A673 (cell line): Measurements from ENCODE around the gene NDUFB7. TPM values are rescaled to one million over a fixed set of nuclear protein-coding genes. Genes with fewer than 3 reads are reported as not detected.

ENCODE experiments used
- BruUV-seq: library from RNA; stranded (reverse); fragments of 400-500 nt; replicated peaks from 2 replicates; lab custom pipeline; 2021; lab: Mats Ljungman, UMichigan
- CTCF ChIA-PET: fragments of 300-600 bp; sonication (Branson Sonifier 250); formaldehyde crosslinking; loops from one replicate; lab custom pipeline; 2022; ENCODE audit warnings: antibody characterized with exemption; lab: Charles Lee
- POLR2A ChIA-PET: fragments of 300-600 bp; sonication (Branson Sonifier 250); formaldehyde crosslinking; loops from one replicate; lab custom pipeline; 2022; ENCODE audit warnings: antibody characterized with exemption; ENCODE audit not compliant: low non-redundant PET; lab: Charles Lee
- DNase-seq: peaks from one replicate; pipeline ENCODE4 v3.0.0-alpha.2; 2015; ENCODE audit warnings: low spot score
- H3K27ac ChIP-seq: fragments of 200-600 bp; sonication (generic); 2 replicates; pipeline ENCODE4 v1.5.1; 2016; ENCODE audit warnings: mixed run types, low read depth, mild to moderate bottlenecking, mixed read lengths, antibody characterized with exemption, low read length; ENCODE audit not compliant: poor library complexity, severe bottlenecking
- H3K27me3 ChIP-seq: fragments of 200-600 bp; sonication (generic); replicated peaks from 2 replicates; pipeline ENCODE4 v1.6.1; 2017; ENCODE audit warnings: mixed run types, low read depth, mild to moderate bottlenecking, mixed read lengths, antibody characterized with exemption, low read length; ENCODE audit not compliant: insufficient read depth, poor library complexity
- H3K36me3 ChIP-seq: fragments of 200-600 bp; sonication (generic); 2 replicates; pipeline ENCODE4 v1.6.1; 2016; ENCODE audit warnings: mixed run types, mild to moderate bottlenecking, mixed read lengths, antibody characterized with exemption, low read length; ENCODE audit not compliant: insufficient read depth, poor library complexity, severe bottlenecking
- H3K4me1 ChIP-seq: fragments of 200-600 bp; sonication (generic); 2 replicates; pipeline ENCODE4 v1.6.1; 2017; ENCODE audit warnings: mixed run types, mild to moderate bottlenecking, mixed read lengths, antibody characterized with exemption, low read length; ENCODE audit not compliant: insufficient read depth, poor library complexity, severe bottlenecking
- H3K4me3 ChIP-seq: fragments of 200-600 bp; sonication (generic); 2 replicates; pipeline ENCODE4 v1.5.1; 2016; ENCODE audit warnings: low read depth, mixed run types, mild to moderate bottlenecking, mixed read lengths, low read length; ENCODE audit not compliant: poor library complexity, severe bottlenecking
- H3K9me3 ChIP-seq: fragments of 200-600 bp; sonication (generic); 2 replicates; pipeline ENCODE4 v1.6.1; 2016; ENCODE audit warnings: mixed run types, low read depth, mild to moderate bottlenecking, mixed read lengths, antibody characterized with exemption, low read length; ENCODE audit not compliant: poor library complexity, severe bottlenecking
- EZH2 ChIP-seq: fragments of 200-600 bp; sonication (generic); IDR thresholded peaks from 2 replicates; pipeline ENCODE4 v1.6.1; 2017; ENCODE audit warnings: borderline replicate concordance, low read depth, mild to moderate bottlenecking, mixed read lengths, antibody characterized with exemption, low read length; ENCODE audit not compliant: poor library complexity, severe bottlenecking
- intact Hi-C: fragments of 100-400 bp; cut with micrococcal nuclease; formaldehyde crosslinking; loops from one replicate; pipeline ENCODE4 v1.10.0; 2022; ENCODE audit not compliant: unreplicated experiment
- total RNA-seq: library from RNA; stranded (reverse); gene quantifications from 2 replicates; pipeline ENCODE4 v1.2.3, GENCODE V29; 2021
- TF ChIP-seq, protein P1 (sequence below): fragments of 300-800, 200-600 bp; sonication (generic); conservative IDR thresholded peaks from 2 replicates; pipeline ENCODE4 v1.5.1; 2017; ENCODE audit warnings: low read depth, mild to moderate bottlenecking, antibody characterized with exemption, low read length, moderate library complexity, mixed read lengths

NDUFB7 gene
- total RNA-seq, 1 experiment from 2014 or later, result 180 TPM

DNA sequence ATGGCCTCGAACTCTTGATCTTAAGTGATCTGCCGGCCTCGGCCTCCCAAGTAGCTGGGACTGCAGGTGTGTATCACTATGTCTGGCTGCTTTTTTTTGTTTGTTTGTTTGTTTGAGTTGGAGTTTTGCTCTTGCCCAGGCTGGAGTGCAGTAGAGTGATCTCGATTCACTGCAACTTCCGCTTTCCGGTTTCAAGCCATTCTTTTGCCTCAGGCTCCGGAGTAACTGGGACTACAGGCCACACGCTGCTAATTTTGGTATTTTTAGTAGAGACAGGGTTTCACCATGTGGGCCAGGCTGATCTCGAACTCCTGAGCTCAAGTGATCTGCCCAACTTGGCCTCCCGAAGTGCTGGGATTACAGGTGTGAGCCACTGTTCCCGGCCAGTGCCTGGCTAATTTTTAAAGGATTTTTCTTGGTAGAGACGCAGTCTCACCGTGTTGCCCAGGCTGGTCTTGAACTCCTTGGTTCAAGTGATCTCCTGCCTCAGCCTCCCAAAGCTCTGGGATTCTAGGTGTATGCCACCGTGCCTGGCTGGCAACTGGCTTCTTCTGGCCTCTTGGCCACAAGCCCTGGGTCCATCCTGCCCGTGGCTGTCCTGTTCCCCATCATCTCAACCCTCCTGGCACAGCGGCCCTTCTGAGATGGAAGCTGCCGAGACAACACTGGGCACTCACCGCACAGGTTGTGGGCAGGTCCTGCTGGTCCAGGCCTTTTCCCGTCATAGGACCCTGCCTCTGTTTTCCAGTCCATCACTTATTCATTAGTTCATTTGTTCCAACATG is 30.9 kb downstream of the NDUFB7 start:
- no TSS peak for BruUV-seq
- no peak overlapping the region for H3K4me3 ChIP-seq
- CTCF ChIA-PET, result no interaction called here
- H3K27me3 ChIP-seq, result no peaks in the 10 kb centered on the region
- no peak for TF ChIP-seq EZH2
- TF ChIP-seq, protein P1, sequence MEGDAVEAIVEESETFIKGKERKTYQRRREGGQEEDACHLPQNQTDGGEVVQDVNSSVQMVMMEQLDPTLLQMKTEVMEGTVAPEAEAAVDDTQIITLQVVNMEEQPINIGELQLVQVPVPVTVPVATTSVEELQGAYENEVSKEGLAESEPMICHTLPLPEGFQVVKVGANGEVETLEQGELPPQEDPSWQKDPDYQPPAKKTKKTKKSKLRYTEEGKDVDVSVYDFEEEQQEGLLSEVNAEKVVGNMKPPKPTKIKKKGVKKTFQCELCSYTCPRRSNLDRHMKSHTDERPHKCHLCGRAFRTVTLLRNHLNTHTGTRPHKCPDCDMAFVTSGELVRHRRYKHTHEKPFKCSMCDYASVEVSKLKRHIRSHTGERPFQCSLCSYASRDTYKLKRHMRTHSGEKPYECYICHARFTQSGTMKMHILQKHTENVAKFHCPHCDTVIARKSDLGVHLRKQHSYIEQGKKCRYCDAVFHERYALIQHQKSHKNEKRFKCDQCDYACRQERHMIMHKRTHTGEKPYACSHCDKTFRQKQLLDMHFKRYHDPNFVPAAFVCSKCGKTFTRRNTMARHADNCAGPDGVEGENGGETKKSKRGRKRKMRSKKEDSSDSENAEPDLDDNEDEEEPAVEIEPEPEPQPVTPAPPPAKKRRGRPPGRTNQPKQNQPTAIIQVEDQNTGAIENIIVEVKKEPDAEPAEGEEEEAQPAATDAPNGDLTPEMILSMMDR, result no peak
- H3K4me1 ChIP-seq, result peaks cover 23% of the 10 kb centered on the region
- H3K9me3 ChIP-seq, result no peaks in the 10 kb centered on the region
- H3K36me3 ChIP-seq, result no peaks in the 10 kb centered on the region
- DNase-seq, result no peak
- intact Hi-C loops, result no loop called here
- H3K27ac ChIP-seq, result no peak overlapping the region
- POLR2A ChIA-PET, result no interaction called here

DNA sequence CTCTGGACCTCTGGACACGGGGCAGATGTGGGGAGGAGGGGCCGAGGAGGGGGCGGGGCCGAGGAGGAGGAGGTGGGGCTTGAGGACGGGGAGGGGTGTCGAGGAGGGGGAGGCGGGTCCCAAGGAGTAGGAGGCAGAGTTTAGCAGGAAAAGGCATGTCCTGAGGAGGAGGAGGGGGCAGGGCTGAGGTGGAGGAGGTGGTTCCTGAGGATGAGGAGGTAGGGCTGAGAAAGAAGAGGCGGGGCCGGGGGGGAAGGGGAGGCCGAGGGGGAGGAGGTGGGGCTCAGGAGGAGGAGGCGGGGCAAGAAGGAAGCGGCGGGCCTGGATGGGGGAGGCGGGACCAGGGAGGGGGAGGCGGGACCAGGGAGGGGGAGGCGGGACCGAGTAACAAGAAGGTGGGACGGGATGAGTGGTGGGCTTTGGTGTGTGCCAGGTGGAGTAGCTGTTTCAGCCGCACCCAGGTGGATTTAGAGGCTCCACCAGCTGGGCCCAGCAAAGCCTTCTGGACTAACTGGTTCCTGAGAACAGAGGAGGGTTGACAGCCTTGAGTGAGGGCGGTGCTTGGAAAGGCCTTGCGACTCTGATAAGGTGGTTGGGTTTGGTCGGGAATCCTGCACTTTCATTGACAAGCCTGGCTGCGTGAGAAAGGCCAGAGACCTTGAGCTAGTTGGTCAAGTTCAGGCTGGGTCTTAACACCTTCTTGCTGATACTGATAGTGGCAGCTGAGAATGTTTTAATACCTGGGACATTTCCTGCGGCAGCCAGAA is 34.8 kb downstream of the NDUFB7 start:
- no peak overlapping the region for H3K4me3 ChIP-seq
- ChIA-PET POLR2A (no interaction called here), CTCF (no interaction called here)
- no peaks in the 10 kb centered on the region for H3K9me3 ChIP-seq
- no peaks in the 10 kb centered on the region for H3K4me1 ChIP-seq
- TF ChIP-seq, protein P1, result no peak
- intact Hi-C loops, result no loop called here
- H3K27me3 ChIP-seq, result no peaks in the 10 kb centered on the region
- H3K27ac ChIP-seq, result no peak overlapping the region
- peak; percentile 75 for DNase-seq
- BruUV-seq, result no TSS peak
- no peaks in the 10 kb centered on the region for H3K36me3 ChIP-seq

GRCh38 chr19:14533450-14533849 is 38.4 kb downstream of the NDUFB7 start:
- Histone ChIP-seq H3K9me3 (no peaks in the 10 kb centered on the region), H3K4me1 (no peaks in the 10 kb centered on the region), H3K27ac (no peak overlapping the region), H3K4me3 (no peak overlapping the region), H3K27me3 (no peaks in the 10 kb centered on the region), H3K36me3 (no peaks in the 10 kb centered on the region)
- ChIA-PET POLR2A (interaction anchor here (0.6 kb wide), 1 partner anchor 78 kb away, joined by 4 read pairs; no protein-coding TSS in a partner anchor), CTCF (no interaction called here)
- TF ChIP-seq EZH2, result no peak
- no TSS peak for BruUV-seq
- DNase-seq, result no peak
- intact Hi-C loops, result no loop called here
